Adrenal gland (tissue), 12 donors: Measurements from ENCODE around the gene DGCR8. TPM values are rescaled to one million over a fixed set of nuclear protein-coding genes. Genes with fewer than 3 reads are reported as not detected.

Source experiments
- DNase-seq, 7 donors: peaks; one replicate each; pipeline ENCODE4 v3.0.0-alpha.2; 2019 to 2020
- H3K27ac ChIP-seq, 5 donors: fragments of 200-600 bp; sonication (generic) in 4 of 5; 1 replicate in 3 of 5; 2 replicates in 2 of 5; pipeline versions ENCODE4 v1.5.1 to v1.8.0; 2016 to 2020; ENCODE audit warnings: mild to moderate bottlenecking in 1 of 5
- H3K27me3 ChIP-seq: fragments of 200-600 bp; 2 replicates; pipeline ENCODE4 v1.8.0; 2021
- H3K36me3 ChIP-seq, 2 donors: fragments of 200-600 bp; replicated peaks in 1 of 2; 1 replicate in 1 of 2; 2 replicates in 1 of 2; pipeline versions ENCODE4 v1.5.1 to v1.8.0; 2018 to 2022
- H3K4me1 ChIP-seq, 2 donors: fragments of 200-600 bp; replicated peaks in 1 of 2; 1 replicate in 1 of 2; 2 replicates in 1 of 2; pipeline versions ENCODE4 v1.5.1 to v1.8.0; 2018 to 2021
- H3K4me3 ChIP-seq, 4 donors: fragments of 200-600 bp; sonication (generic) in 3 of 4; one replicate each; pipeline ENCODE4 v1.5.1; 2016 to 2018
- H3K9me3 ChIP-seq, 3 donors: fragments of 200-600 bp; sonication (generic) in 1 of 3; replicated peaks in 1 of 3; 1 replicate in 2 of 3; 2 replicates in 1 of 3; pipeline versions ENCODE4 v1.5.1 to v1.8.0; 2016 to 2021
- POLR2A ChIP-seq, 2 donors: fragments of 450-650 bp; IDR thresholded peaks; one replicate each; pipeline ENCODE4 v1.6.1; 2017; ENCODE audit warnings: antibody characterized with exemption in 2 of 2, mild to moderate bottlenecking in 2 of 2, moderate library complexity in 1 of 2
- WGBS, 4 donors: extraction: QIAGEN DNeasy Blood & Tissue Kit in 2 of 4; methylation state at CpG; one replicate each; pipeline versions ENCODE4 v1.1.5 to v1.1.7; 2013 to 2017; 5-methylcytosine and 5-hydroxymethylcytosine counted together
- intact Hi-C, 2 donors: fragments of 100-400 bp; cut with DNase I; formaldehyde crosslinking; loops; one replicate each; pipeline versions ENCODE4 v1.14.1 to v1.15.0; 2022 to 2023
- polyA plus RNA-seq, 3 donors: library from polyadenylated mRNA; stranded (reverse); fragments of 200-250 nt in 2 of 3; fragments of 350-450 nt in 1 of 3; fragmentation: Illumina TruSeq in 1 of 3; extraction: RNeasy Lipid Tissue Mini Kit (QIAGEN cat#74804) in 1 of 3; gene quantifications; one replicate each; pipeline ENCODE4 v1.2.3, GENCODE V29; 2013 to 2014
- total RNA-seq, 9 donors: library from RNA; depleted of rRNA in 4 of 9; stranded (reverse); fragments of >200 nt in 4 of 9; fragments of 120-200 nt in 1 of 9; fragmentation: NEBNext Ultra II Directional in 1 of 9; extraction: Animal tissue kit (Norgen Biotek cat#: 25700) in 1 of 9; gene quantifications; one replicate each; pipeline versions ENCODE4 v1.1.0 to v1.2.4, GENCODE V29; 2013 to 2023
- TF ChIP-seq, protein P1 (sequence below), 6 experiments: fragments of 450-650 bp in 4 of 6; fragments of 200-600 bp in 2 of 6; sonication (generic) in 1 of 6; IDR thresholded peaks; 1 replicate in 5 of 6; 2 replicates in 1 of 6; pipeline versions ENCODE4 v1.5.1 to v1.8.0; 2016 to 2021; ENCODE audit warnings: antibody characterized with exemption in 6 of 6, mild to moderate bottlenecking in 2 of 6, moderate library complexity in 1 of 6
- donor health status: healthy with polysubstance abuse.
- donor health status: Bipolar disorder and iron deficiency.
- donor health status: DM: yes; HTN: yes; CAD: no.
- donor health status: DM: no; HTN: no; CAD: no.
- donor health status: DM: no; HTN: no; CAD: no.
- donor health status: DM: yes; HTN: yes; CAD: no.

DGCR8 gene
- total and polyA plus RNA-seq, 12 donors: 7.2 to 32.2 (median 22.4) TPM

DNA sequence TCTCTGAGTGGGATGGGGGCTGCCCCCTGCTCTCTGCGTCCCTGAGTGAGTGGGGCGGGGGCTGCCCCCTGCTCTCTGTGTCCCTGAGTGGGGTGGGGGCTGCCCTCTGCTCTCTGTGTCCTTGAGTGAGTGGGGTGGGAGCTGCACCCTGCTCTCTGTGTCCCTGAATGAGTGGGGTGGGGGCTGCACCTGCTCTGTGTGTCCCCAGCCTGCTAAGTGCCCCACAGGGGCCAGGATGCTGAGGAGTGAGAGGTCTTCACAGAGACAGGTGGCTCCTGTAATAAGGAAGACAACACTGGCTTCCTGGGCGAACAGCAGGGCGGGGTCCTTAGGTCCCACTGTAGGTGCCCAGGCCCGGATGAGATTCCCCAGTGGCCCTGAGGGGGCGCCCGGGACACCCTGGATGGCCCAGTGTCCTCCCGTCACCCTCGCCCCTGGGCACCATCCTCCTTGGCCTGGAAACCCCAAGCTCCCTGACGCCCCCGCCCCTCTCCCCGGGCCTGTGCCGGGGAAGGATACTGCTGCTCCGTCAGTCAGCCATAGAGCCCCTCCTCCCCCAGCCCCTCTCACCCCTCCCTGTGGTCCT lies 74.7 kb downstream of the DGCR8 start:
- no peak overlapping the region for H3K4me3 ChIP-seq
- intact Hi-C loops: loop anchor here in 1 of 2 donors (5.0 kb wide), 1 partner anchor 118 kb away; no protein-coding TSS in a partner anchor
- WGBS, 4 donors: 56 to 72% (median 60%) methylated on average over 4 to 14 of the region's 14 CpGs

DNA sequence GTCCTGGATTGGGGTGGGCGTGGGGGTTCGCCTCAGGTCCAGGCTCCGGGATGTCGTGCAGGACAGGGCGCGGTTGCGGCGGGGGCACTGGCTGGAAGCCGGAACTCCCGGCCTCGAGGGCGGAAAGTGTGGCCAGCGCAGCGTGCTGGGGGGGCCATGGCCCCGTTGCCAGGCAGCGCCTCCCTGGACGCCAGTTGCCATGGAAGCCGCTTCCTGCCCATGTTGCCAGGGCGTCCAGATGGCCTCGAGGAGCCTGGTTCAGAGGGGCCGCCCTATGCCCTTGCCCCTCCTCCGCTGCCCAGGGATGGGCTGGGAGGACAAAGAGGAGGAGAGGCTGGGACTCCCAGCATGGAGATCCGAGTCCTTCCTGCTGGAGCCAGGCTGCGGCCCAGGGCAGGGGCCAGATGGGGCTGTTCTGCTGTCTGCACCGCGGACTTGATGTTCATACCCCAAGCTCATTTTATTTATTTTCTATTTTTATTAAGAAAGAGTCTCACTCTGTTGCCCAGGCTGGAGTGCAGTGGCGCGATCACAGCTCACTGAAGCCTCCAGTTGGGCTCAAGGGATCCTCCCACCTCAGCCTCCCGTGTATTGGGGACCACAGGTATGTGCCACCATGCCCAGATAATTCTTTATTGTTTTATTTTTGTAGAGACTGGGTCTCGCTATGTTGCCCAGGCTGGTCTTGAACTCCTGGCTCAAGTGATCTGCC lies 75.4 kb downstream of the DGCR8 start:
- 44 to 61% (median 52%) methylated on average over 10 to 30 of the region's 30 CpGs for WGBS, 4 donors
- intact Hi-C loops: loop anchor here (2.0 to 5.0 kb wide), 2 partner anchors 117 to 129 kb away; no protein-coding TSS in a partner anchor
- Histone ChIP-seq H3K36me3 (no peaks in the 10 kb centered on the region), H3K27ac (no peak overlapping the region), H3K4me3 (no peak overlapping the region), H3K9me3 (no peaks in the 10 kb centered on the region), H3K4me1 (peaks cover 0 to 7% of the 10 kb centered on the region in 2 donors), H3K27me3 (no peaks in the 10 kb centered on the region)
- peak in 6 of 7 donors; percentile 57 to 84 (median 60) for DNase-seq
- TF ChIP-seq, protein P1, sequence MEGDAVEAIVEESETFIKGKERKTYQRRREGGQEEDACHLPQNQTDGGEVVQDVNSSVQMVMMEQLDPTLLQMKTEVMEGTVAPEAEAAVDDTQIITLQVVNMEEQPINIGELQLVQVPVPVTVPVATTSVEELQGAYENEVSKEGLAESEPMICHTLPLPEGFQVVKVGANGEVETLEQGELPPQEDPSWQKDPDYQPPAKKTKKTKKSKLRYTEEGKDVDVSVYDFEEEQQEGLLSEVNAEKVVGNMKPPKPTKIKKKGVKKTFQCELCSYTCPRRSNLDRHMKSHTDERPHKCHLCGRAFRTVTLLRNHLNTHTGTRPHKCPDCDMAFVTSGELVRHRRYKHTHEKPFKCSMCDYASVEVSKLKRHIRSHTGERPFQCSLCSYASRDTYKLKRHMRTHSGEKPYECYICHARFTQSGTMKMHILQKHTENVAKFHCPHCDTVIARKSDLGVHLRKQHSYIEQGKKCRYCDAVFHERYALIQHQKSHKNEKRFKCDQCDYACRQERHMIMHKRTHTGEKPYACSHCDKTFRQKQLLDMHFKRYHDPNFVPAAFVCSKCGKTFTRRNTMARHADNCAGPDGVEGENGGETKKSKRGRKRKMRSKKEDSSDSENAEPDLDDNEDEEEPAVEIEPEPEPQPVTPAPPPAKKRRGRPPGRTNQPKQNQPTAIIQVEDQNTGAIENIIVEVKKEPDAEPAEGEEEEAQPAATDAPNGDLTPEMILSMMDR (IDR thresholded peaks at IDR 0.05): no peak
- no peak for TF ChIP-seq POLR2A (IDR thresholded peaks at IDR 0.05)

More for the DNA sequence above, 74.7 kb downstream of the DGCR8 start:
- H3K27ac ChIP-seq: no peak overlapping the region
- TF ChIP-seq, protein P1 (IDR thresholded peaks at IDR 0.05): no peak
- no peak for TF ChIP-seq POLR2A (IDR thresholded peaks at IDR 0.05)
- no peaks in the 10 kb centered on the region for H3K36me3 ChIP-seq
- DNase-seq: no peak
- H3K9me3 ChIP-seq: no peaks in the 10 kb centered on the region
- H3K27me3 ChIP-seq: no peaks in the 10 kb centered on the region
- H3K4me1 ChIP-seq: peaks cover 0 to 7% of the 10 kb centered on the region in 2 donors

DNA sequence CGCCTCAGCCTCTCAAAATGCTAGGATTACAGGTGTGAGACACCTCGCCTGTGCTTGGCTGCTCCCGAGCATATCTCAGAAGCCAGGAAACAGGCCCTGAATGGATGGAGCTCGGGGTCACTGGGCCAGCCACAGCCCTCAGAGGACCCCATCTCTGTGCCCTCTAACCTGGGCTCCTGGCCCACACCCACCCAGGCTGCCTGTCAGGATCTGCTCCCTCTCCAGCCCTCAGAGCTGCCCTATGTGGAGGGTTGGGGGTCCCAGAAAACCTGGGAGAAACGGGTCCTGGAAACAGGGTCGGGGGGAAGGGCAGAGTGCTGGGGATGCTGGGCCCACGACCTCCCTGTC lies 76.0 kb downstream of the DGCR8 start:
- no peaks in the 10 kb centered on the region for H3K9me3 ChIP-seq
- H3K27ac ChIP-seq: peak overlapping the region in 1 of 5 donors; percentile 23
- H3K4me3 ChIP-seq: no peak overlapping the region
- H3K27me3 ChIP-seq: no peaks in the 10 kb centered on the region
- H3K4me1 ChIP-seq: peaks cover 0 to 7% of the 10 kb centered on the region in 2 donors
- no peaks in the 10 kb centered on the region for H3K36me3 ChIP-seq
- intact Hi-C loops: loop anchor here (2.0 to 5.0 kb wide), 2 partner anchors 116 to 129 kb away; no protein-coding TSS in a partner anchor
- WGBS, 4 donors: 50 to 73% (median 56%) methylated on average over 4 to 7 of the region's 7 CpGs
- no peak for TF ChIP-seq POLR2A (IDR thresholded peaks at IDR 0.05)
- TF ChIP-seq, protein P1 (IDR thresholded peaks at IDR 0.05): no peak
- no peak for DNase-seq

DNA sequence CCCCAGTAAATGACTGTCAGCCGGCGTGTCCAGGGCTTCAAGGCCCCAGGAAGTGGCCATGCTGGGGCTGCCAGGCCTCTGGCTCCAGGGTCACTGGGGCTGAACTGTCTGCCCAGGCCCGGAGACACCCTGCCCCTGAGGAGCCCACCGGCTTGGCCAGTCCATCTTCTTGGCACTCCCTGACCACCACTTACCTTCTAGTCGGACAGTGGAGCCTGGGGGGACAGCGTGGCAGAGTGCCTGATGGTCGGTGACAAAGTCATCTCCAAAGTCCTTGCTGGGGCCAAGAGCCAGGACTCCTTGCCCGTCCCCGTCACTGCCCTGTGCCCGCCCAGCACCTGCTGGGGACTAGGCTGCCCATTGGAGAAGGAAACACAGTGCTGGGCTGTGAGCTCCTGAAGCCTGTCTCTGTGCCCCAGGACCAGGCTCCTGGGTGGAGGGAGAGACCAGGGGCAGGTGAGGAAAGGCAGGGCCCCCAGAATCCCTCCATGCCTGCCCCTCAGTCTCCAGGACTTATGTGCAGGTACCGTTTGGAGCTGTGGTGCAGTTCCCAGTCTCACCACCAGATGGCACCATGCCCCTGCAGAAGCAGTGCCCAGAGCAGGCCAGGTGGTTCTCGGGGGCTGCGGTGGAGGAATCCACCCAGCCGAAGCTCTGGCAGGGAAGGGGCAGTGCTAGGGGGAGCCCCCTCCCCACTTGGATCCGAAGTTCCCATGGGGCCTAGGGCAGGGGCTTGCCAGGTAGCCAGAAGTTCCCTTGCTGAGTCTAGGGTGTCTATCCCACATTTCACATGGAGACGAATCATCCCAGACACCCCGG lies 76.8 kb downstream of the DGCR8 start:
- TF ChIP-seq, protein P1 (IDR thresholded peaks at IDR 0.05): peak; percentile 99 to 100 (median 100)
- TF ChIP-seq POLR2A (IDR thresholded peaks at IDR 0.05): no peak
- Histone ChIP-seq H3K36me3 (no peaks in the 10 kb centered on the region), H3K4me3 (no peak overlapping the region), H3K27ac (peak overlapping the region in 2 of 5 donors; percentile 57 to 74), H3K9me3 (no peaks in the 10 kb centered on the region), H3K4me1 (peaks cover 0 to 7% of the 10 kb centered on the region in 2 donors), H3K27me3 (no peaks in the 10 kb centered on the region)
- 3 to 33% (median 27%) methylated on average over 5 to 17 of the region's 17 CpGs for WGBS, 4 donors
- DNase-seq: peak; percentile 69 to 96 (median 90)
- intact Hi-C loops: loop anchor here (2.0 to 5.0 kb wide), 2 partner anchors 115 to 128 kb away; no protein-coding TSS in a partner anchor
